Vagina (tissue), 2 donors: ENCODE measurements around the gene ANO8.

Experiments used
- POLR2A ChIP-seq, 2 donors: fragments of 450-650 bp; IDR thresholded peaks; one replicate each; pipeline ENCODE4 v1.6.1; 2017; ENCODE audit warnings: antibody characterized with exemption in 2 of 2, mild to moderate bottlenecking in 2 of 2, moderate library complexity in 2 of 2
- POLR2AphosphoS5 ChIP-seq, 2 donors: sonication (generic); formaldehyde crosslinking; IDR thresholded peaks; one replicate each; pipeline ENCODE4 v1.9.0; 2017; ENCODE audit warnings: antibody characterized with exemption in 2 of 2, mild to moderate bottlenecking in 2 of 2, low read depth in 1 of 2; ENCODE audit not compliant: insufficient read depth in 1 of 2
- TF ChIP-seq, protein P1 (sequence below), 3 experiments: fragments of 450-650 bp in 2 of 3; fragments of 200-600 bp in 1 of 3; sonication (generic) in 1 of 3; IDR thresholded peaks; one replicate each; pipeline ENCODE4 v1.5.1; 2017 to 2019; ENCODE audit warnings: antibody characterized with exemption in 3 of 3, mild to moderate bottlenecking in 2 of 3, moderate library complexity in 2 of 3

GRCh38 chr19:17323964-17324332 lies 10.7 kb downstream of the ANO8 start:
- TF ChIP-seq, protein P1, sequence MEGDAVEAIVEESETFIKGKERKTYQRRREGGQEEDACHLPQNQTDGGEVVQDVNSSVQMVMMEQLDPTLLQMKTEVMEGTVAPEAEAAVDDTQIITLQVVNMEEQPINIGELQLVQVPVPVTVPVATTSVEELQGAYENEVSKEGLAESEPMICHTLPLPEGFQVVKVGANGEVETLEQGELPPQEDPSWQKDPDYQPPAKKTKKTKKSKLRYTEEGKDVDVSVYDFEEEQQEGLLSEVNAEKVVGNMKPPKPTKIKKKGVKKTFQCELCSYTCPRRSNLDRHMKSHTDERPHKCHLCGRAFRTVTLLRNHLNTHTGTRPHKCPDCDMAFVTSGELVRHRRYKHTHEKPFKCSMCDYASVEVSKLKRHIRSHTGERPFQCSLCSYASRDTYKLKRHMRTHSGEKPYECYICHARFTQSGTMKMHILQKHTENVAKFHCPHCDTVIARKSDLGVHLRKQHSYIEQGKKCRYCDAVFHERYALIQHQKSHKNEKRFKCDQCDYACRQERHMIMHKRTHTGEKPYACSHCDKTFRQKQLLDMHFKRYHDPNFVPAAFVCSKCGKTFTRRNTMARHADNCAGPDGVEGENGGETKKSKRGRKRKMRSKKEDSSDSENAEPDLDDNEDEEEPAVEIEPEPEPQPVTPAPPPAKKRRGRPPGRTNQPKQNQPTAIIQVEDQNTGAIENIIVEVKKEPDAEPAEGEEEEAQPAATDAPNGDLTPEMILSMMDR (IDR thresholded peaks at IDR 0.05), result no peak
- TF ChIP-seq POLR2A (IDR thresholded peaks at IDR 0.05) (no peak), POLR2AphosphoS5 (IDR thresholded peaks at IDR 0.05; ENCODE audit: insufficient read depth in 1 of 2, low read depth in 1 of 2) (no peak)
